Keratinocyte (primary cell): ENCODE measurements around the gene IL17REL. TPM values are rescaled to one million over a fixed set of nuclear protein-coding genes. Genes with fewer than 3 reads are reported as not detected.

Experiments
- DNase-seq: peaks from one replicate; pipeline ENCODE4 v3.0.0-alpha.2; 2011; ENCODE audit warnings: low read depth, missing footprints, low spot score
- FAIRE-seq: peaks from 2 replicates; lab custom pipeline; 2011; peaks lifted over from hg19 to GRCh38; lab: Jason Lieb, UNC
- H2AFZ ChIP-seq: 2 replicates; pipeline ENCODE4 v1.6.0; 2012; ENCODE audit warnings: low read length, control low read depth, inconsistent platforms; ENCODE audit not compliant: control insufficient read depth
- H3K27ac ChIP-seq: 2 replicates; pipeline ENCODE4 v1.5.1; 2011; ENCODE audit warnings: low read length; ENCODE audit not compliant: control insufficient read depth, insufficient read depth
- H3K27me3 ChIP-seq: 3 replicates; pipeline ENCODE4 v1.6.0; 2011; ENCODE audit warnings: low read length; ENCODE audit not compliant: control insufficient read depth, insufficient read depth; ENCODE audit errors: extremely low read depth
- H3K36me3 ChIP-seq, 2 experiments: 2 replicates in 1 of 2; 3 replicates in 1 of 2; pipeline ENCODE4 v1.5.1; 2011; ENCODE audit warnings: low read length in 2 of 2, mild to moderate bottlenecking in 1 of 2; ENCODE audit not compliant: control insufficient read depth in 2 of 2, insufficient read depth in 2 of 2; ENCODE audit errors: extremely low read depth in 1 of 2
- H3K4me1 ChIP-seq: 3 replicates; pipeline ENCODE4 v1.5.1; 2011; ENCODE audit warnings: low read length; ENCODE audit not compliant: control insufficient read depth, insufficient read depth; ENCODE audit errors: extremely low read depth
- H3K4me2 ChIP-seq: 3 replicates; pipeline ENCODE4 v1.6.0; 2011; ENCODE audit warnings: low read depth, low read length; ENCODE audit not compliant: control insufficient read depth, insufficient read depth; ENCODE audit errors: extremely low read depth
- H3K4me3 ChIP-seq, 3 experiments: fragments of 200-600 bp in 1 of 3; sonication (generic) in 1 of 3; 2 replicates in 2 of 3; 3 replicates in 1 of 3; pipeline ENCODE4 v1.5.1; 2011 to 2016; ENCODE audit warnings: low read length in 3 of 3, mild to moderate bottlenecking in 3 of 3, control low read depth in 2 of 3, inconsistent platforms in 1 of 3, low read depth in 1 of 3, mixed read lengths in 1 of 3, mixed run types in 1 of 3, moderate library complexity in 1 of 3; ENCODE audit not compliant: control insufficient read depth in 2 of 3, insufficient read depth in 2 of 3; ENCODE audit errors: extremely low read depth in 1 of 3
- H3K79me2 ChIP-seq: 2 replicates; pipeline ENCODE4 v1.6.0; 2012; ENCODE audit warnings: low read length; ENCODE audit not compliant: control insufficient read depth, insufficient read depth
- H3K9ac ChIP-seq: 3 replicates; pipeline ENCODE4 v1.6.0; 2011; ENCODE audit warnings: low read length; ENCODE audit not compliant: control insufficient read depth, insufficient read depth; ENCODE audit errors: extremely low read depth
- H3K9me1 ChIP-seq: 3 replicates; pipeline ENCODE4 v1.6.0; 2011; ENCODE audit warnings: low read length; ENCODE audit not compliant: control insufficient read depth, insufficient read depth; ENCODE audit errors: extremely low read depth
- H3K9me3 ChIP-seq: 2 replicates; pipeline ENCODE4 v1.5.1; 2012; ENCODE audit warnings: low read depth, low read length; ENCODE audit not compliant: control insufficient read depth
- H4K20me1 ChIP-seq: 3 replicates; pipeline ENCODE4 v1.6.0; 2011; ENCODE audit warnings: low read length; ENCODE audit not compliant: control insufficient read depth, insufficient read depth; ENCODE audit errors: extremely low read depth
- EZH2 ChIP-seq: IDR thresholded peaks from one replicate; pipeline ENCODE4 v1.6.1; 2012; ENCODE audit warnings: inconsistent platforms, mild to moderate bottlenecking, low read length, moderate library complexity
- dilution Hi-C: fragments of 300-500 bp; cut with MboI; formaldehyde crosslinking; loops from one replicate; pipeline ENCODE4 v1.7.0; 2020; ENCODE audit warnings: low sequenced_read_pairs; ENCODE audit not compliant: extremely low pct_ligation_motif_present
- polyA plus RNA-seq, 5 experiments: library from polyadenylated mRNA; depleted of rRNA in 3 of 5; stranded (reverse) in 3 of 5; stranded (forward) in 1 of 5; unstranded in 1 of 5; fragments of >200 nt; gene quantifications; 1 replicate in 1 of 5; 2 replicates in 3 of 5; 3 replicates in 1 of 5; pipeline versions ENCODE4 v1.2.1 to v1.2.3, GENCODE V29; 2011 to 2012; ENCODE audit warnings: missing spikeins in 2 of 5, low read depth in 1 of 5, low replicate concordance in 1 of 5
- TF ChIP-seq, protein P1 (sequence below), 3 experiments: IDR thresholded peaks in 1 of 3; conservative IDR thresholded peaks in 1 of 3; optimal IDR thresholded peaks in 1 of 3; 2 replicates in 2 of 3; 3 replicates in 1 of 3; pipeline versions ENCODE3 to v1.5.1; 2011; ENCODE audit warnings: low read length in 3 of 3, mild to moderate bottlenecking in 3 of 3, moderate library complexity in 2 of 3, control low read depth in 1 of 3, inconsistent platforms in 1 of 3; ENCODE audit not compliant: insufficient read depth in 2 of 3; ENCODE audit errors: extremely low read depth in 1 of 3

IL17REL gene
- polyA plus RNA-seq, 1 donor (not counting 4 experiments of a cell fraction or from before 2014, with no cell fraction given), result not detected

DNA sequence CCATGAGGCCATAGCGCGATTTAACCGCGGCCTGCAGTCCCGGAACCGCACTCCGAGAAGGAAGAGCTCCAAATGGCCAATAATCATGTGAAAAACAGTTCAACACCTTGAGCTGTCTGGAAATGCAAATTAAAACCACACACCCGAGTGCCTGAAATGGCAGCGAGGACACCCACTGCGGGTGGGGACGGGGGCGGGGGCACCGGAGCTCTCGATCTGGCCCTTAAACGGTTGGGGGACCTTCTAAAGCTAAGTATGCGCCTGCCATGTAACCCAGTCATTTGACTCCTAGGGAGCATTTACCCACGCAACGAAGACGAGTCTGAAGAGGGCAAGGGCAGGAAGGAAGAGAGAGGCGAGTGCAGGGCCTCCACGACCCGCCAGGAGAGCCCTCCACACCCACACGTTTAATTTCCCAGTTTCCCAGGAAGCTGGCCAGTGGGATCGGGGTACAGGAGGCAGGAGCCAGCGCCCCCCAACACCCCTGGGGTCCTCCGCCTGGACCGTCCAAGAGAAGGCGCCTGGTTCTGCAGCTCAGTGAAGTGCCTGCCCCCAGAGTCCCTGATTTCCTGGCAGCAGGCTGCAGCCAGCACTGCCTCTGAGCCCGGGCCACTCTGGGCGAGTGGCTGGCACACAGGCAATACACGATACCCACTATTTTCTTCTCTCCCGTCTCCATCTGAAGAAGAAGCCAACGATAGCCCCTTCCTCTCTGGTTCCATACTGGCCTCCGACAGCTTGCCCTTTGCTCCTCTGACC, 43.8 kb upstream of the IL17REL start:
- Histone ChIP-seq H3K9me1 (no peaks in the 10 kb centered on the region), H3K79me2 (no peaks in the 10 kb centered on the region), H3K36me3 (no peaks in the 10 kb centered on the region), H3K4me3 (no peak overlapping the region), H3K4me1 (no peaks in the 10 kb centered on the region), H3K27me3 (peaks cover 36% of the 10 kb centered on the region), H3K27ac (no peak overlapping the region), H4K20me1 (no peaks in the 10 kb centered on the region), H3K9me3 (no peaks in the 10 kb centered on the region), H3K4me2 (no peak overlapping the region), H2AFZ (no peak overlapping the region), H3K9ac (no peak overlapping the region)
- TF ChIP-seq, protein P1, sequence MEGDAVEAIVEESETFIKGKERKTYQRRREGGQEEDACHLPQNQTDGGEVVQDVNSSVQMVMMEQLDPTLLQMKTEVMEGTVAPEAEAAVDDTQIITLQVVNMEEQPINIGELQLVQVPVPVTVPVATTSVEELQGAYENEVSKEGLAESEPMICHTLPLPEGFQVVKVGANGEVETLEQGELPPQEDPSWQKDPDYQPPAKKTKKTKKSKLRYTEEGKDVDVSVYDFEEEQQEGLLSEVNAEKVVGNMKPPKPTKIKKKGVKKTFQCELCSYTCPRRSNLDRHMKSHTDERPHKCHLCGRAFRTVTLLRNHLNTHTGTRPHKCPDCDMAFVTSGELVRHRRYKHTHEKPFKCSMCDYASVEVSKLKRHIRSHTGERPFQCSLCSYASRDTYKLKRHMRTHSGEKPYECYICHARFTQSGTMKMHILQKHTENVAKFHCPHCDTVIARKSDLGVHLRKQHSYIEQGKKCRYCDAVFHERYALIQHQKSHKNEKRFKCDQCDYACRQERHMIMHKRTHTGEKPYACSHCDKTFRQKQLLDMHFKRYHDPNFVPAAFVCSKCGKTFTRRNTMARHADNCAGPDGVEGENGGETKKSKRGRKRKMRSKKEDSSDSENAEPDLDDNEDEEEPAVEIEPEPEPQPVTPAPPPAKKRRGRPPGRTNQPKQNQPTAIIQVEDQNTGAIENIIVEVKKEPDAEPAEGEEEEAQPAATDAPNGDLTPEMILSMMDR (optimal IDR thresholded peaks at IDR 0.05 in 1 of 3, IDR thresholded peaks at IDR 0.05 in 1 of 3, conservative IDR thresholded peaks at IDR 0.05 in 1 of 3; ENCODE audit: extremely low read depth in 1 of 3, insufficient read depth in 2 of 3, low read length in 3 of 3), result no peak
- TF ChIP-seq EZH2, result no peak
- DNase-seq, result no peak
- dilution Hi-C loops, result no loop called here
- FAIRE-seq, result no peak

DNA sequence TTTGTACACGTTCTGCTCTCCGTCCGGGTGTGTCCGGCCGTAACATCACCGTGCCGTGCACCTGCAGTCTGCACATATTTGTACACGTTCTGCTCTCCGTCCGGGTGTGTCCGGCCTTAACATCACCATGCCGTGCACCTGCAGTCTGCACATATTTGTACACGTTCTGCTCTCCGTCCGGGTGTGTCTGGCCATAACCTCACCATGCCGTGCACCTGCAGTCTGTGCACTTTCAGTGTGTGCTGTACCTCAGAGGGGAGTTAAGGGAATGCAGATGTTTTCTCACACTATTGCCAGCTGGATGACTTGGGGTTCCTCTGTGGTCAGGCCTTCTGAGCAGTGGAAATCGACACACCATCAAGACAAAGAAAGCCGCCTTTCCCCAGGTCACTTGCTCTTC, 41.3 kb upstream of the IL17REL start:
- no peak overlapping the region for H3K27ac ChIP-seq
- H3K4me3 ChIP-seq, result no peak overlapping the region
- peaks cover 20% of the 10 kb centered on the region for H3K27me3 ChIP-seq
- no peaks in the 10 kb centered on the region for H3K4me1 ChIP-seq
- no peaks in the 10 kb centered on the region for H3K9me3 ChIP-seq
- H3K9me1 ChIP-seq, result no peaks in the 10 kb centered on the region
- H3K9ac ChIP-seq, result no peak overlapping the region
- dilution Hi-C loops, result no loop called here
- FAIRE-seq, result no peak
- H4K20me1 ChIP-seq, result no peaks in the 10 kb centered on the region
- no peaks in the 10 kb centered on the region for H3K36me3 ChIP-seq
- H3K79me2 ChIP-seq, result no peaks in the 10 kb centered on the region
- DNase-seq, result no peak
- no peak overlapping the region for H3K4me2 ChIP-seq
- H2AFZ ChIP-seq, result no peak overlapping the region
- TF ChIP-seq, protein P1 (optimal IDR thresholded peaks at IDR 0.05 in 1 of 3, IDR thresholded peaks at IDR 0.05 in 1 of 3, conservative IDR thresholded peaks at IDR 0.05 in 1 of 3; ENCODE audit: extremely low read depth in 1 of 3, insufficient read depth in 2 of 3, low read length in 3 of 3), result no peak
- TF ChIP-seq EZH2, result no peak
